HCT116 (cell line): ENCODE results near the gene ZNF708.
"Not testable (repeated sequence)": the region's sequence is repeated elsewhere in the genome, so short reads cannot be mapped to it uniquely, and the experiment has no call there.

Source experiments
- CTCF ChIP-seq, 3 experiments: fragments of 200-600 bp in 1 of 3; sonication (generic) in 1 of 3; IDR thresholded peaks in 2 of 3; conservative IDR thresholded peaks in 1 of 3; 2 replicates each; pipeline ENCODE4 v1.5.1; 2012 to 2017; ENCODE audit warnings: low read depth in 2 of 3, low read length in 2 of 3, antibody characterized with exemption in 1 of 3, borderline replicate concordance in 1 of 3, control low read depth in 1 of 3, mild to moderate bottlenecking in 1 of 3, mixed read lengths in 1 of 3, mixed run types in 1 of 3, moderate library complexity in 1 of 3; ENCODE audit not compliant: insufficient read depth in 1 of 3
- ELF1 ChIP-seq: IDR thresholded peaks from 2 replicates; pipeline ENCODE4 v1.6.1; 2012; ENCODE audit warnings: low read depth, borderline replicate concordance
- POLR2A ChIP-seq: IDR thresholded peaks from 2 replicates; pipeline ENCODE4 v1.7.0; 2011; ENCODE audit warnings: borderline replicate concordance; ENCODE audit not compliant: insufficient read depth, insufficient read length; ENCODE audit errors: extremely low read depth

GRCh38 chr19:21306881-21307479, 22.2 kb downstream of the ZNF708 start:
- not testable (repeated sequence) for TF ChIP-seq ELF1; CTCF (IDR thresholded peaks at IDR 0.05 in 2 of 3, conservative IDR thresholded peaks at IDR 0.05 in 1 of 3; ENCODE audit: borderline replicate concordance in 1 of 3, insufficient read depth in 1 of 3, low read depth in 2 of 3, low read length in 2 of 3); POLR2A
